Hematopoietic multipotent progenitor cell treated with erythropoietin and hydrocortisone succinate and interleukin-3 and kit ligand, for 6 days (in vitro differentiated cells): ENCODE data around the gene ANTXR1.
A peak's percentile ranks its signal among the peaks of the same experiment; 100 is the strongest.
"Not testable (repeated sequence)": the region's sequence is repeated elsewhere in the genome, so short reads cannot be mapped to it uniquely, and the experiment has no call there.

Source experiments
- DNase-seq: peaks from one replicate; pipeline ENCODE4 v3.0.0-alpha.2; 2015

Gene ANTXR1

GRCh38 chr2:69214898-69215297, 201.9 kb downstream of the ANTXR1 start:
- DNase-seq: peak; percentile 42

- no peak for DNase-seq
These were observed 203.8 kb downstream of the ANTXR1 start for GRCh38 chr2:69216535-69217332.

- DNase-seq: no peak
These were observed 204.5 kb downstream of the ANTXR1 start for GRCh38 chr2:69217333-69218080.

- DNase-seq: no peak
These were observed 208.5 kb downstream of the ANTXR1 start for GRCh38 chr2:69221512-69221911.

- DNase-seq: no peak
These were observed 209.2 kb downstream of the ANTXR1 start for GRCh38 chr2:69221960-69222751.

GRCh38 chr2:69222953-69223658, 210.1 kb downstream of the ANTXR1 start:
- peak; percentile 16 for DNase-seq

- DNase-seq: no peak
These were observed 211.0 kb downstream of the ANTXR1 start for GRCh38 chr2:69223759-69224511.

- no peak for DNase-seq
These were observed 211.5 kb downstream of the ANTXR1 start for GRCh38 chr2:69224512-69224837.

- no peak for DNase-seq
These were observed 213.0 kb downstream of the ANTXR1 start for GRCh38 chr2:69225933-69226332.

GRCh38 chr2:69226903-69227302, 213.9 kb downstream of the ANTXR1 start:
- no peak for DNase-seq

GRCh38 chr2:69227716-69228115, 214.7 kb downstream of the ANTXR1 start:
- DNase-seq: no peak

GRCh38 chr2:69230946-69231345, 218.0 kb downstream of the ANTXR1 start:
- not testable (repeated sequence) for DNase-seq

GRCh38 chr2:69231612-69232277, 218.8 kb downstream of the ANTXR1 start:
- DNase-seq: no peak

- DNase-seq: not testable (repeated sequence)
These were observed 222.9 kb downstream of the ANTXR1 start for GRCh38 chr2:69235835-69236234.

GRCh38 chr2:69237070-69237670, 224.2 kb downstream of the ANTXR1 start:
- no peak for DNase-seq

- no peak for DNase-seq
These were observed 225.6 kb downstream of the ANTXR1 start for GRCh38 chr2:69238449-69239031.

- DNase-seq: no peak
These were observed 228.1 kb downstream of the ANTXR1 start for GRCh38 chr2:69241093-69241492.

GRCh38 chr2:69241664-69242514, 228.9 kb downstream of the ANTXR1 start:
- no peak for DNase-seq

GRCh38 chr2:69242651-69243051, 229.7 kb downstream of the ANTXR1 start:
- DNase-seq: no peak

GRCh38 chr2:69243652-69244051, 230.7 kb downstream of the ANTXR1 start:
- no peak for DNase-seq
